ENCODE measurements around the gene LARGE2. TPM values are rescaled to one million over a fixed set of nuclear protein-coding genes. Genes with fewer than 3 reads are reported as not detected.
A peak's percentile ranks its signal among the peaks of the same experiment; 100 is the strongest.

The LARGE2 gene
- total and polyA plus RNA-seq, 2 of the 13 experiments (the other 11 are each of a cell fraction or from before 2014, with no cell fraction given): 8.5 to 21.6 TPM

DNA sequence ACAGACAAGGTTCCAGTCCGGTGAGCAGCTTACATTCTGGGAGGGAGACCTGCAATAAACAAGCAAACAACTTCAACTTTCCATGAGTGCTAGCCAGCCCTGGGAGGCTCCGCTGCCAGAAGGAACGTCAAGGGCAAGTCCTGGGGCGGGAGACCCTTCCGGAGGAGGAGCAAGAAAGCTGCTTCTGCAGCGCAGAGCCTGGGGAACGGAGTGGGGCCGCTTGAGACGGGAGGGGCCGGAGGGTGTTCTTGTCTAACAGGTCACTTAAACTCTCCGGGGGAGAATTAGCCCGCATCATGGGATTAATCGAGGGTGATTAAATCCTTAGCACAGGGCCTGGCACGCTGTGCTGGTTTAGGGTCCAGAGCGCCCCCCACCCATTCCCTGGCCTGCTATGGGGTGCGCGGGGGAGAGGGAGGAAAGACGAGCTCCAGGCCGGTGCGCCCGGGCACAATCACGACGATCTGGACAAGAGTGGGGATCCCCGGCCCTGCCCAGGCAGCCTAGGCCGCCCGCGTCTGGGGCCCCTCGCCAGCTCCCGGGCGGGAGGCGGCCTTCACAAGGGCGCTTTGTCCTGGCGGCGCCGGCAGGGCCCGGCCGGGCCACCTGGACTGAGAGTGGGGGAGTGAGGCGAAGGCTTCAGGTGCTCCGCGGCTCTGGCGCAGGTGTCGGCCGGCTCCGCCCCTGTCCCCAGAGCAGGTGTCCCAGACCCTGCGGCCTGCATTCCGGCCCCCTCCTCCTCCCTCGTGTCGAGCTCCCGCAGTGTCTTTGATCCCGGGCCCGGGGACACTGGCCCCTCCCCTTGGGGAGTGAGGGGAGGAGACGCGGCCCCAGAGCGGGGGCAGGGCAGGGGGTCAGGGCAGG lies 663 bp upstream of the LARGE2 start (continued):
- TF ChIP-seq, protein P1, sequence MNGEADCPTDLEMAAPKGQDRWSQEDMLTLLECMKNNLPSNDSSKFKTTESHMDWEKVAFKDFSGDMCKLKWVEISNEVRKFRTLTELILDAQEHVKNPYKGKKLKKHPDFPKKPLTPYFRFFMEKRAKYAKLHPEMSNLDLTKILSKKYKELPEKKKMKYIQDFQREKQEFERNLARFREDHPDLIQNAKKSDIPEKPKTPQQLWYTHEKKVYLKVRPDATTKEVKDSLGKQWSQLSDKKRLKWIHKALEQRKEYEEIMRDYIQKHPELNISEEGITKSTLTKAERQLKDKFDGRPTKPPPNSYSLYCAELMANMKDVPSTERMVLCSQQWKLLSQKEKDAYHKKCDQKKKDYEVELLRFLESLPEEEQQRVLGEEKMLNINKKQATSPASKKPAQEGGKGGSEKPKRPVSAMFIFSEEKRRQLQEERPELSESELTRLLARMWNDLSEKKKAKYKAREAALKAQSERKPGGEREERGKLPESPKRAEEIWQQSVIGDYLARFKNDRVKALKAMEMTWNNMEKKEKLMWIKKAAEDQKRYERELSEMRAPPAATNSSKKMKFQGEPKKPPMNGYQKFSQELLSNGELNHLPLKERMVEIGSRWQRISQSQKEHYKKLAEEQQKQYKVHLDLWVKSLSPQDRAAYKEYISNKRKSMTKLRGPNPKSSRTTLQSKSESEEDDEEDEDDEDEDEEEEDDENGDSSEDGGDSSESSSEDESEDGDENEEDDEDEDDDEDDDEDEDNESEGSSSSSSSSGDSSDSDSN (CRISPR knock-in tag; IDR thresholded peaks at IDR 0.05): 0 out of 2 replicates have a peak, but pooled peaks have one; percentile 56
- TF ChIP-seq MAFK (conservative IDR thresholded peaks at IDR 0.05 in 1 of 2, IDR thresholded peaks at IDR 0.05 in 1 of 2; ENCODE audit: low read length in 2 of 2) (no peak), ERF (CRISPR knock-in tag; IDR thresholded peaks at IDR 0.05) (no peak), NFE2 (CRISPR knock-in tag; IDR thresholded peaks at IDR 0.05) (no peak), SMAD9 (CRISPR knock-in tag; IDR thresholded peaks at IDR 0.05) (no peak), NFYB (CRISPR knock-in tag; IDR thresholded peaks at IDR 0.05) (no peak), HES4 (CRISPR knock-in tag; IDR thresholded peaks at IDR 0.05; ENCODE audit: borderline replicate concordance) (no peak), CCAR2 (optimal IDR thresholded peaks at IDR 0.05; ENCODE audit: low read depth, low read length) (no peak), CHD2 (IDR thresholded peaks at IDR 0.05; ENCODE audit: low read depth, low read length) (0 out of 2 replicates have a peak, but pooled peaks have one; percentile 17), FOXP1 (IDR thresholded peaks at IDR 0.05) (no peak), FOXP1 (CRISPR knock-in tag; IDR thresholded peaks at IDR 0.05) (no peak), ZNF44 (CRISPR knock-in tag; IDR thresholded peaks at IDR 0.05) (no peak), RFX5 (IDR thresholded peaks at IDR 0.05; ENCODE audit: low read depth, low read length) (no peak), TEAD2 (CRISPR knock-in tag; IDR thresholded peaks at IDR 0.05) (0 out of 2 replicates have a peak, but pooled peaks have one; percentile 18), REL (CRISPR knock-in tag; conservative IDR thresholded peaks at IDR 0.05) (no peak)
- TF ChIP-seq, protein P2, sequence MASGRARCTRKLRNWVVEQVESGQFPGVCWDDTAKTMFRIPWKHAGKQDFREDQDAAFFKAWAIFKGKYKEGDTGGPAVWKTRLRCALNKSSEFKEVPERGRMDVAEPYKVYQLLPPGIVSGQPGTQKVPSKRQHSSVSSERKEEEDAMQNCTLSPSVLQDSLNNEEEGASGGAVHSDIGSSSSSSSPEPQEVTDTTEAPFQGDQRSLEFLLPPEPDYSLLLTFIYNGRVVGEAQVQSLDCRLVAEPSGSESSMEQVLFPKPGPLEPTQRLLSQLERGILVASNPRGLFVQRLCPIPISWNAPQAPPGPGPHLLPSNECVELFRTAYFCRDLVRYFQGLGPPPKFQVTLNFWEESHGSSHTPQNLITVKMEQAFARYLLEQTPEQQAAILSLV (CRISPR knock-in tag; IDR thresholded peaks at IDR 0.05; ENCODE audit: borderline replicate concordance): no peak
- TF ChIP-seq, protein P3, sequence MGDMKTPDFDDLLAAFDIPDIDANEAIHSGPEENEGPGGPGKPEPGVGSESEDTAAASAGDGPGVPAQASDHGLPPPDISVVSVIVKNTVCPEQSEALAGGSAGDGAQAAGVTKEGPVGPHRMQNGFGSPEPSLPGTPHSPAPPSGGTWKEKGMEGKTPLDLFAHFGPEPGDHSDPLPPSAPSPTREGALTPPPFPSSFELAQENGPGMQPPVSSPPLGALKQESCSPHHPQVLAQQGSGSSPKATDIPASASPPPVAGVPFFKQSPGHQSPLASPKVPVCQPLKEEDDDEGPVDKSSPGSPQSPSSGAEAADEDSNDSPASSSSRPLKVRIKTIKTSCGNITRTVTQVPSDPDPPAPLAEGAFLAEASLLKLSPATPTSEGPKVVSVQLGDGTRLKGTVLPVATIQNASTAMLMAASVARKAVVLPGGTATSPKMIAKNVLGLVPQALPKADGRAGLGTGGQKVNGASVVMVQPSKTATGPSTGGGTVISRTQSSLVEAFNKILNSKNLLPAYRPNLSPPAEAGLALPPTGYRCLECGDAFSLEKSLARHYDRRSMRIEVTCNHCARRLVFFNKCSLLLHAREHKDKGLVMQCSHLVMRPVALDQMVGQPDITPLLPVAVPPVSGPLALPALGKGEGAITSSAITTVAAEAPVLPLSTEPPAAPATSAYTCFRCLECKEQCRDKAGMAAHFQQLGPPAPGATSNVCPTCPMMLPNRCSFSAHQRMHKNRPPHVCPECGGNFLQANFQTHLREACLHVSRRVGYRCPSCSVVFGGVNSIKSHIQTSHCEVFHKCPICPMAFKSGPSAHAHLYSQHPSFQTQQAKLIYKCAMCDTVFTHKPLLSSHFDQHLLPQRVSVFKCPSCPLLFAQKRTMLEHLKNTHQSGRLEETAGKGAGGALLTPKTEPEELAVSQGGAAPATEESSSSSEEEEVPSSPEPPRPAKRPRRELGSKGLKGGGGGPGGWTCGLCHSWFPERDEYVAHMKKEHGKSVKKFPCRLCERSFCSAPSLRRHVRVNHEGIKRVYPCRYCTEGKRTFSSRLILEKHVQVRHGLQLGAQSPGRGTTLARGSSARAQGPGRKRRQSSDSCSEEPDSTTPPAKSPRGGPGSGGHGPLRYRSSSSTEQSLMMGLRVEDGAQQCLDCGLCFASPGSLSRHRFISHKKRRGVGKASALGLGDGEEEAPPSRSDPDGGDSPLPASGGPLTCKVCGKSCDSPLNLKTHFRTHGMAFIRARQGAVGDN (CRISPR knock-in tag; IDR thresholded peaks at IDR 0.05): peak; percentile 75
- TF ChIP-seq, protein P4, sequence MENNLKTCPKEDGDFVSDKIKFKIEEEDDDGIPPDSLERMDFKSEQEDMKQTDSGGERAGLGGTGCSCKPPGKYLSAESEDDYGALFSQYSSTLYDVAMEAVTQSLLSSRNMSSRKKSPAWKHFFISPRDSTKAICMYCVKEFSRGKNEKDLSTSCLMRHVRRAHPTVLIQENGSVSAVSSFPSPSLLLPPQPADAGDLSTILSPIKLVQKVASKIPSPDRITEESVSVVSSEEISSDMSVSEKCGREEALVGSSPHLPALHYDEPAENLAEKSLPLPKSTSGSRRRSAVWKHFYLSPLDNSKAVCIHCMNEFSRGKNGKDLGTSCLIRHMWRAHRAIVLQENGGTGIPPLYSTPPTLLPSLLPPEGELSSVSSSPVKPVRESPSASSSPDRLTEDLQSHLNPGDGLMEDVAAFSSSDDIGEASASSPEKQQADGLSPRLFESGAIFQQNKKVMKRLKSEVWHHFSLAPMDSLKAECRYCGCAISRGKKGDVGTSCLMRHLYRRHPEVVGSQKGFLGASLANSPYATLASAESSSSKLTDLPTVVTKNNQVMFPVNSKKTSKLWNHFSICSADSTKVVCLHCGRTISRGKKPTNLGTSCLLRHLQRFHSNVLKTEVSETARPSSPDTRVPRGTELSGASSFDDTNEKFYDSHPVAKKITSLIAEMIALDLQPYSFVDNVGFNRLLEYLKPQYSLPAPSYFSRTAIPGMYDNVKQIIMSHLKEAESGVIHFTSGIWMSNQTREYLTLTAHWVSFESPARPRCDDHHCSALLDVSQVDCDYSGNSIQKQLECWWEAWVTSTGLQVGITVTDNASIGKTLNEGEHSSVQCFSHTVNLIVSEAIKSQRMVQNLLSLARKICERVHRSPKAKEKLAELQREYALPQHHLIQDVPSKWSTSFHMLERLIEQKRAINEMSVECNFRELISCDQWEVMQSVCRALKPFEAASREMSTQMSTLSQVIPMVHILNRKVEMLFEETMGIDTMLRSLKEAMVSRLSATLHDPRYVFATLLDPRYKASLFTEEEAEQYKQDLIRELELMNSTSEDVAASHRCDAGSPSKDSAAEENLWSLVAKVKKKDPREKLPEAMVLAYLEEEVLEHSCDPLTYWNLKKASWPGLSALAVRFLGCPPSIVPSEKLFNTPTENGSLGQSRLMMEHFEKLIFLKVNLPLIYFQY (CRISPR knock-in tag; IDR thresholded peaks at IDR 0.05; ENCODE audit: borderline replicate concordance): no peak

Measured in HepG2 (cell line).